H9 (cell line): Measurements from ENCODE around the gene NPC1L1. TPM values are rescaled to one million over a fixed set of nuclear protein-coding genes. Genes with fewer than 3 reads are reported as not detected.

Source experiments
- DNase-seq: peaks from one replicate; pipeline ENCODE4 v3.0.0-alpha.2; 2017
- H2AFZ ChIP-seq: one replicate; pipeline ENCODE4 v1.6.1; 2013; ENCODE audit warnings: mild to moderate bottlenecking, low read length, control low read depth, moderate library complexity
- H2AK5ac ChIP-seq: 2 replicates; pipeline ENCODE4 v1.6.1; 2013; ENCODE audit warnings: low read length, control low read depth, mixed read lengths; ENCODE audit not compliant: insufficient read length
- H2BK120ac ChIP-seq: one replicate; pipeline ENCODE4 v1.6.1; 2013; ENCODE audit warnings: low read depth, mild to moderate bottlenecking, low read length, control low read depth, inconsistent platforms; ENCODE audit not compliant: poor library complexity, severe bottlenecking
- H2BK12ac ChIP-seq: 2 replicates; pipeline ENCODE4 v1.6.1; 2013; ENCODE audit warnings: low read length, control low read depth, mixed read lengths, low read depth; ENCODE audit not compliant: insufficient read length
- H2BK15ac ChIP-seq: 2 replicates; pipeline ENCODE4 v1.6.1; 2013; ENCODE audit warnings: low read depth, low read length, control low read depth
- H2BK20ac ChIP-seq: one replicate; pipeline ENCODE4 v1.6.1; 2013; ENCODE audit warnings: low read depth, mild to moderate bottlenecking, low read length, control low read depth, inconsistent platforms; ENCODE audit not compliant: poor library complexity, severe bottlenecking
- H2BK5ac ChIP-seq: 2 replicates; pipeline ENCODE4 v1.6.1; 2013; ENCODE audit warnings: low read length, control low read depth, mixed read lengths; ENCODE audit not compliant: insufficient read length
- H3K14ac ChIP-seq: 2 replicates; pipeline ENCODE4 v1.6.1; 2013; ENCODE audit warnings: low read length, control low read depth; ENCODE audit not compliant: insufficient read depth
- H3K18ac ChIP-seq: 2 replicates; pipeline ENCODE4 v1.6.1; 2013; ENCODE audit warnings: low read depth, mild to moderate bottlenecking, mixed read lengths, low read length, control low read depth; ENCODE audit not compliant: insufficient read length
- H3K23ac ChIP-seq: 2 replicates; pipeline ENCODE4 v1.6.1; 2013; ENCODE audit warnings: low read length, control low read depth, mixed read lengths, low read depth; ENCODE audit not compliant: insufficient read length
- H3K23me2 ChIP-seq: 2 replicates; pipeline ENCODE4 v1.6.1; 2013; ENCODE audit warnings: low read depth, mild to moderate bottlenecking, mixed read lengths, low read length, control low read depth; ENCODE audit not compliant: insufficient read length, poor library complexity, severe bottlenecking
- H3K27ac ChIP-seq: 2 replicates; pipeline ENCODE4 v1.5.1; 2013; ENCODE audit warnings: low read length, control low read depth, mixed read lengths, low read depth; ENCODE audit not compliant: insufficient read length
- H3K27me3 ChIP-seq: 2 replicates; pipeline ENCODE4 v1.6.1; 2013; ENCODE audit warnings: low read length, control low read depth, inconsistent platforms; ENCODE audit not compliant: insufficient read depth
- H3K4ac ChIP-seq: 2 replicates; pipeline ENCODE4 v1.6.1; 2013; ENCODE audit warnings: low read depth, mild to moderate bottlenecking, control low read depth, inconsistent platforms, low read length, moderate library complexity
- H3K4me1 ChIP-seq: 2 replicates; pipeline ENCODE4 v1.6.1; 2013; ENCODE audit warnings: low read length, control low read depth, inconsistent platforms; ENCODE audit not compliant: insufficient read depth
- H3K4me2 ChIP-seq: 2 replicates; pipeline ENCODE4 v1.6.1; 2013; ENCODE audit warnings: low read length, control low read depth, mixed read lengths; ENCODE audit not compliant: insufficient read length, insufficient read depth
- H3K56ac ChIP-seq: 2 replicates; pipeline ENCODE4 v1.6.1; 2013; ENCODE audit warnings: low read depth, mild to moderate bottlenecking, mixed read lengths, low read length, control low read depth; ENCODE audit not compliant: insufficient read length
- H3K79me1 ChIP-seq: 2 replicates; pipeline ENCODE4 v1.6.1; 2013; ENCODE audit warnings: low read depth, mild to moderate bottlenecking, moderate library complexity, low read length, control low read depth, inconsistent platforms; ENCODE audit not compliant: insufficient read depth, poor library complexity, severe bottlenecking
- H3K79me2 ChIP-seq: 2 replicates; pipeline ENCODE4 v1.6.1; 2013; ENCODE audit warnings: low read length, control low read depth, inconsistent platforms; ENCODE audit not compliant: insufficient read depth
- H3K9ac ChIP-seq: 2 replicates; pipeline ENCODE4 v1.6.1; 2013; ENCODE audit warnings: low read length, control low read depth, mixed read lengths; ENCODE audit not compliant: insufficient read length; ENCODE audit errors: extremely low read depth
- H3K9me3 ChIP-seq: one replicate; pipeline ENCODE4 v1.6.1; 2013; ENCODE audit warnings: low read depth, low read length, inconsistent platforms; ENCODE audit not compliant: control insufficient read depth
- H3T11ph ChIP-seq: one replicate; pipeline ENCODE4 v1.6.1; 2013; ENCODE audit warnings: mild to moderate bottlenecking, low read length, control low read depth, inconsistent platforms
- H4K20me1 ChIP-seq: one replicate; pipeline ENCODE4 v1.6.1; 2013; ENCODE audit not compliant: control insufficient read depth, insufficient read length, insufficient read depth
- H4K5ac ChIP-seq: 2 replicates; pipeline ENCODE4 v1.6.1; 2013; ENCODE audit warnings: low read depth, mild to moderate bottlenecking, mixed read lengths, low read length, control low read depth; ENCODE audit not compliant: insufficient read length
- H4K8ac ChIP-seq: replicated peaks from 2 replicates; pipeline ENCODE4 v1.6.1; 2013; ENCODE audit warnings: low read length, control low read depth, mixed read lengths, low read depth; ENCODE audit not compliant: insufficient read length
- H4K91ac ChIP-seq: 2 replicates; pipeline ENCODE4 v1.6.1; 2013; ENCODE audit warnings: low read depth, mild to moderate bottlenecking, moderate library complexity, mixed read lengths, low read length, control low read depth; ENCODE audit not compliant: insufficient read length
- H3K27ac Mint-ChIP-seq, 3 experiments: 2 replicates in 2 of 3; 3 replicates in 1 of 3; pipeline ENCODE4 v1.8.0; 2020 to 2021; ENCODE audit warnings: mixed read lengths in 3 of 3, mild to moderate bottlenecking in 1 of 3, moderate library complexity in 1 of 3
- H3K27me3 Mint-ChIP-seq: 2 replicates; pipeline ENCODE4 v1.8.0; 2021; ENCODE audit warnings: low read depth, mild to moderate bottlenecking, moderate library complexity, mixed read lengths
- H3K36me3 Mint-ChIP-seq, 3 experiments: 2 replicates in 2 of 3; 3 replicates in 1 of 3; pipeline ENCODE4 v1.8.0; 2020 to 2021; ENCODE audit warnings: low read depth in 3 of 3, mixed read lengths in 3 of 3; ENCODE audit not compliant: insufficient read depth in 1 of 3
- H3K4me1 Mint-ChIP-seq, 2 experiments: 2 replicates each; pipeline ENCODE4 v1.8.0; 2020; ENCODE audit warnings: mixed read lengths in 2 of 2
- H3K4me3 Mint-ChIP-seq, 2 experiments: 2 replicates in 1 of 2; 3 replicates in 1 of 2; pipeline ENCODE4 v1.8.0; 2020 to 2021; ENCODE audit warnings: mild to moderate bottlenecking in 2 of 2, mixed read lengths in 2 of 2, moderate library complexity in 1 of 2
- H3K9me3 Mint-ChIP-seq, 2 experiments: 2 replicates in 1 of 2; 3 replicates in 1 of 2; pipeline ENCODE4 v1.8.0; 2020; ENCODE audit warnings: mild to moderate bottlenecking in 2 of 2, mixed read lengths in 2 of 2, moderate library complexity in 1 of 2
- WGBS: extraction: QIAGEN DNeasy Blood & Tissue Kit; methylation state at CpG from one replicate; pipeline ENCODE4 v1.1.7; 2013; ENCODE audit warnings: missing lambda C conversion rate, low lambda C conversion rate, mixed read lengths; ENCODE audit not compliant: insufficient read length; ENCODE audit errors: extremely low coverage; 5-methylcytosine and 5-hydroxymethylcytosine counted together
- total RNA-seq: library from RNA; stranded (reverse); gene quantifications from 2 replicates; pipeline ENCODE4 v1.2.1, GENCODE V29; 2021
- TF ChIP-seq, protein P1 (sequence below): fragments of 200-600 bp; sonication (generic); conservative IDR thresholded peaks from 3 replicates; pipeline ENCODE4 v1.8.0; 2021; ENCODE audit warnings: antibody characterized with exemption, mild to moderate bottlenecking

NPC1L1 gene
- total RNA-seq, 1 experiment from 2014 or later = 0.11 TPM

DNA sequence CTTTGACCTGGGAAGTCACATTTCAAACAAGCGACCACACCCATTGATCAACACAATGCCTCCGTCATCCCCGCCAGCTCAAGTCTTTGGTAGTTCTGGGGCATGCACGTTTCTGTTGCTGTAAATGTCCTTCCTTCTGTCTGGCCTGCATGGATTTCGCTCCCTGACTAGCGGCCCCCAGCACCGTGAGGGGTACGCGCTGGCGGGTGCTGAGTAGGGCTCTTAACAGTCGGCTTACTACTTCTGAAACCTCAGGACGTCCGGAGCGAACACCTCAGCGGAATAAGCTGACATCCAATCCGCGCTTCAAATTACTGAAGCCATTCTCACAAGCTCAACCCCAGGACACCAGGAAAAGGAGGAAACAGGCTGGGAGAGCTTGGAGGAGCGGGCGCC, 51.2 kb downstream of the NPC1L1 start:
- H4K8ac ChIP-seq = no peak overlapping the region
- H4K20me1 ChIP-seq = no peaks in the 10 kb centered on the region
- H2BK5ac ChIP-seq = no peak overlapping the region
- H3K79me1 ChIP-seq = peaks cover 6% of the 10 kb centered on the region
- DNase-seq = no peak
- no peak overlapping the region for H2AK5ac ChIP-seq
- no peak overlapping the region for H2BK15ac ChIP-seq
- no CpG with 5 or more reads among the region's 19 CpGs for WGBS
- H3K56ac ChIP-seq = no peak overlapping the region
- no peaks in the 10 kb centered on the region for H3K23me2 ChIP-seq
- H3K4me1 ChIP-seq = peaks cover 5% of the 10 kb centered on the region; the same call in 1 of the 2 replicates
- H3T11ph ChIP-seq = no peak overlapping the region
- Mint-ChIP-seq H3K27me3 (no peaks in the 10 kb centered on the region), H3K4me3 (peak overlapping the region; percentile 78 to 86), H3K4me1 (peaks cover 18 to 23% of the 10 kb centered on the region in 2 experiments), H3K36me3 (peaks cover 3 to 11% (median 10%) of the 10 kb centered on the region in 3 experiments; a peak in 5 of 7 replicates), H3K27ac (peak overlapping the region; percentile 83 to 97 (median 94)), H3K9me3 (no peaks in the 10 kb centered on the region)
- H2BK120ac ChIP-seq = no peak overlapping the region
- TF ChIP-seq, protein P1, sequence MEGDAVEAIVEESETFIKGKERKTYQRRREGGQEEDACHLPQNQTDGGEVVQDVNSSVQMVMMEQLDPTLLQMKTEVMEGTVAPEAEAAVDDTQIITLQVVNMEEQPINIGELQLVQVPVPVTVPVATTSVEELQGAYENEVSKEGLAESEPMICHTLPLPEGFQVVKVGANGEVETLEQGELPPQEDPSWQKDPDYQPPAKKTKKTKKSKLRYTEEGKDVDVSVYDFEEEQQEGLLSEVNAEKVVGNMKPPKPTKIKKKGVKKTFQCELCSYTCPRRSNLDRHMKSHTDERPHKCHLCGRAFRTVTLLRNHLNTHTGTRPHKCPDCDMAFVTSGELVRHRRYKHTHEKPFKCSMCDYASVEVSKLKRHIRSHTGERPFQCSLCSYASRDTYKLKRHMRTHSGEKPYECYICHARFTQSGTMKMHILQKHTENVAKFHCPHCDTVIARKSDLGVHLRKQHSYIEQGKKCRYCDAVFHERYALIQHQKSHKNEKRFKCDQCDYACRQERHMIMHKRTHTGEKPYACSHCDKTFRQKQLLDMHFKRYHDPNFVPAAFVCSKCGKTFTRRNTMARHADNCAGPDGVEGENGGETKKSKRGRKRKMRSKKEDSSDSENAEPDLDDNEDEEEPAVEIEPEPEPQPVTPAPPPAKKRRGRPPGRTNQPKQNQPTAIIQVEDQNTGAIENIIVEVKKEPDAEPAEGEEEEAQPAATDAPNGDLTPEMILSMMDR = no peak
- H4K91ac ChIP-seq = no peak overlapping the region
- no peak overlapping the region for H3K23ac ChIP-seq
- no peak overlapping the region for H3K14ac ChIP-seq
- H2BK20ac ChIP-seq = no peak overlapping the region
- H3K4me2 ChIP-seq = peak overlapping the region; percentile 67
- H3K4ac ChIP-seq = no peak overlapping the region
- H2AFZ ChIP-seq = no peak overlapping the region
- peaks cover 17% of the 10 kb centered on the region; the same call in 1 of the 2 replicates for H3K79me2 ChIP-seq
- no peak overlapping the region for H3K27ac ChIP-seq
- H2BK12ac ChIP-seq = no peak overlapping the region
- no peaks in the 10 kb centered on the region for H3K9me3 ChIP-seq
- no peak overlapping the region for H3K18ac ChIP-seq
- no peaks in the 10 kb centered on the region for H3K27me3 ChIP-seq
- peak overlapping the region; percentile 73 for H3K9ac ChIP-seq
- H4K5ac ChIP-seq = no peak overlapping the region
